HG03097 (cell line): ENCODE measurements around the gene INSM1.

Experiments used
- ATAC-seq: cut with Tn5 transposase; IDR thresholded peaks from one replicate; pipeline ENCODE4 v1.9.1; 2021; ENCODE audit not compliant: unreplicated experiment, low FRiP score

The INSM1 gene

GRCh38 chr20:20359628-20360027 lies 8.3 kb upstream of the INSM1 start:
- ATAC-seq: no peak

- peak; percentile 61 for ATAC-seq
Observed at GRCh38 chr20:20360464-20360863, 7.4 kb upstream of the INSM1 start.

GRCh38 chr20:20362774-20363433 lies 5.0 kb upstream of the INSM1 start:
- no peak for ATAC-seq

- ATAC-seq: no peak
Observed at GRCh38 chr20:20363434-20363798, 4.5 kb upstream of the INSM1 start.

GRCh38 chr20:20363799-20364592 lies 3.9 kb upstream of the INSM1 start:
- ATAC-seq: no peak

- ATAC-seq: no peak
Observed at GRCh38 chr20:20364593-20365479, 3.1 kb upstream of the INSM1 start.

- ATAC-seq: no peak
Observed at GRCh38 chr20:20365480-20366161, 2.3 kb upstream of the INSM1 start.

GRCh38 chr20:20366551-20366875 lies 1.4 kb upstream of the INSM1 start:
- no peak for ATAC-seq

- no peak for ATAC-seq
Observed at GRCh38 chr20:20366876-20367574, 879 bp upstream of the INSM1 start.

GRCh38 chr20:20368418-20369249 lies 730 bp downstream of the INSM1 start:
- no peak for ATAC-seq

- no peak for ATAC-seq
Observed at GRCh38 chr20:20369250-20370093, 1.6 kb downstream of the INSM1 start.

GRCh38 chr20:20370094-20370575 lies 2.2 kb downstream of the INSM1 start:
- ATAC-seq: no peak

- ATAC-seq: no peak
Observed at GRCh38 chr20:20371083-20371482, 3.2 kb downstream of the INSM1 start.

- ATAC-seq: no peak
Observed at GRCh38 chr20:20371681-20372080, 3.8 kb downstream of the INSM1 start.

GRCh38 chr20:20373091-20373571 lies 5.2 kb downstream of the INSM1 start:
- no peak for ATAC-seq

GRCh38 chr20:20375862-20376261 lies 8.0 kb downstream of the INSM1 start:
- ATAC-seq: no peak

- ATAC-seq: no peak
Observed at GRCh38 chr20:20386192-20386591, 18.3 kb downstream of the INSM1 start.

GRCh38 chr20:20390393-20390792 lies 22.5 kb downstream of the INSM1 start:
- ATAC-seq: no peak
